ENCODE measurements around the gene PALMD.
A peak's percentile ranks its signal among the peaks of the same experiment; 100 is the strongest.

Gene PALMD

GRCh38 chr1:99645699-99646531, at the start of gene PALMD:
Gene PALMD, plus strand, starts transcription at chr1:99646113. Its CDS starts 205 bp downstream, at chr1:99646318.
- Histone ChIP-seq H2AFZ (ENCODE audit: low read length, unreplicated experiment) (peak within 1 kb of the TSS; percentile 44), H3K4me1 (ENCODE audit: control insufficient read depth, insufficient read depth, low read length, unreplicated experiment) (peaks cover 29% of the 10 kb centered on the region), H3K27me3 (ENCODE audit: insufficient read depth, low read length) (no peaks in the 10 kb centered on the region), H3K79me2 (ENCODE audit: control insufficient read depth, insufficient read depth, low read length, unreplicated experiment) (no peaks in the 10 kb centered on the region), H3K4me3 (ENCODE audit: low read depth, low read length) (peak within 1 kb of the TSS; percentile 31), H3K27ac (ENCODE audit: low read depth, low read length) (no peak within 1 kb of the TSS), H3K36me3 (ENCODE audit: insufficient read depth, low read length) (no peaks in the 10 kb centered on the region)

- H2AFZ ChIP-seq (ENCODE audit: low read length, unreplicated experiment): peak overlapping the region; percentile 55
- peak overlapping the region; percentile 87 for H3K27ac ChIP-seq (ENCODE audit: low read depth, low read length)
- peaks cover 35% of the 10 kb centered on the region for H3K4me1 ChIP-seq (ENCODE audit: control insufficient read depth, insufficient read depth, low read length, unreplicated experiment)
Measured at GRCh38 chr1:99598738-99599411, 47.0 kb upstream of the PALMD start.

GRCh38 chr1:99599678-99600175, 46.2 kb upstream of the PALMD start:
- Histone ChIP-seq H3K4me1 (ENCODE audit: control insufficient read depth, insufficient read depth, low read length, unreplicated experiment) (peaks cover 34% of the 10 kb centered on the region), H3K27me3 (ENCODE audit: insufficient read depth, low read length) (no peaks in the 10 kb centered on the region), H2AFZ (ENCODE audit: low read length, unreplicated experiment) (peak overlapping the region; percentile 70), H3K27ac (ENCODE audit: low read depth, low read length) (peak overlapping the region; percentile 87), H3K79me2 (ENCODE audit: control insufficient read depth, insufficient read depth, low read length, unreplicated experiment) (no peaks in the 10 kb centered on the region), H3K4me3 (ENCODE audit: low read depth, low read length) (no peak overlapping the region; the same call in 1 of the 2 replicates), H3K36me3 (ENCODE audit: insufficient read depth, low read length) (no peaks in the 10 kb centered on the region)

More at GRCh38 chr1:99598738-99599411, 47.0 kb upstream of the PALMD start:
- H3K4me3 ChIP-seq (ENCODE audit: low read depth, low read length): no peak overlapping the region
- no peaks in the 10 kb centered on the region for H3K36me3 ChIP-seq (ENCODE audit: insufficient read depth, low read length)
- no peaks in the 10 kb centered on the region for H3K27me3 ChIP-seq (ENCODE audit: insufficient read depth, low read length)
- H3K79me2 ChIP-seq (ENCODE audit: control insufficient read depth, insufficient read depth, low read length, unreplicated experiment): no peaks in the 10 kb centered on the region

GRCh38 chr1:99600782-99601181, 45.1 kb upstream of the PALMD start:
- H3K79me2 ChIP-seq (ENCODE audit: control insufficient read depth, insufficient read depth, low read length, unreplicated experiment): no peaks in the 10 kb centered on the region
- no peaks in the 10 kb centered on the region for H3K27me3 ChIP-seq (ENCODE audit: insufficient read depth, low read length)
- H3K4me3 ChIP-seq (ENCODE audit: low read depth, low read length): no peak overlapping the region
- peaks cover 34% of the 10 kb centered on the region for H3K4me1 ChIP-seq (ENCODE audit: control insufficient read depth, insufficient read depth, low read length, unreplicated experiment)
- peak overlapping the region; percentile 87; the same call in 1 of the 2 replicates for H3K27ac ChIP-seq (ENCODE audit: low read depth, low read length)
- peak overlapping the region; percentile 22 for H2AFZ ChIP-seq (ENCODE audit: low read length, unreplicated experiment)
- no peaks in the 10 kb centered on the region for H3K36me3 ChIP-seq (ENCODE audit: insufficient read depth, low read length)

- H3K4me1 ChIP-seq (ENCODE audit: control insufficient read depth, insufficient read depth, low read length, unreplicated experiment): peaks cover 34% of the 10 kb centered on the region
- H3K4me3 ChIP-seq (ENCODE audit: low read depth, low read length): no peak overlapping the region
- no peak overlapping the region for H3K27ac ChIP-seq (ENCODE audit: low read depth, low read length)
- no peaks in the 10 kb centered on the region for H3K27me3 ChIP-seq (ENCODE audit: insufficient read depth, low read length)
- peak overlapping the region; percentile 4 for H2AFZ ChIP-seq (ENCODE audit: low read length, unreplicated experiment)
- no peaks in the 10 kb centered on the region for H3K36me3 ChIP-seq (ENCODE audit: insufficient read depth, low read length)
- no peaks in the 10 kb centered on the region for H3K79me2 ChIP-seq (ENCODE audit: control insufficient read depth, insufficient read depth, low read length, unreplicated experiment)
Measured at GRCh38 chr1:99601208-99601607, 44.7 kb upstream of the PALMD start.

GRCh38 chr1:99601709-99602403, 44.1 kb upstream of the PALMD start:
- peak overlapping the region; percentile 4 for H2AFZ ChIP-seq (ENCODE audit: low read length, unreplicated experiment)
- H3K36me3 ChIP-seq (ENCODE audit: insufficient read depth, low read length): no peaks in the 10 kb centered on the region

GRCh38 chr1:99602404-99602969, 43.4 kb upstream of the PALMD start:
- H3K27me3 ChIP-seq (ENCODE audit: insufficient read depth, low read length): no peaks in the 10 kb centered on the region
- peaks cover 34% of the 10 kb centered on the region for H3K4me1 ChIP-seq (ENCODE audit: control insufficient read depth, insufficient read depth, low read length, unreplicated experiment)
- no peak overlapping the region for H3K27ac ChIP-seq (ENCODE audit: low read depth, low read length)
- no peaks in the 10 kb centered on the region for H3K79me2 ChIP-seq (ENCODE audit: control insufficient read depth, insufficient read depth, low read length, unreplicated experiment)
- H3K36me3 ChIP-seq (ENCODE audit: insufficient read depth, low read length): no peaks in the 10 kb centered on the region
- H2AFZ ChIP-seq (ENCODE audit: low read length, unreplicated experiment): no peak overlapping the region
- no peak overlapping the region for H3K4me3 ChIP-seq (ENCODE audit: low read depth, low read length)

More at GRCh38 chr1:99601709-99602403, 44.1 kb upstream of the PALMD start:
- Histone ChIP-seq H3K4me1 (ENCODE audit: control insufficient read depth, insufficient read depth, low read length, unreplicated experiment) (peaks cover 34% of the 10 kb centered on the region), H3K4me3 (ENCODE audit: low read depth, low read length) (no peak overlapping the region), H3K27me3 (ENCODE audit: insufficient read depth, low read length) (no peaks in the 10 kb centered on the region), H3K27ac (ENCODE audit: low read depth, low read length) (no peak overlapping the region), H3K79me2 (ENCODE audit: control insufficient read depth, insufficient read depth, low read length, unreplicated experiment) (no peaks in the 10 kb centered on the region)

GRCh38 chr1:99603699-99604560, 42.0 kb upstream of the PALMD start:
- peak overlapping the region; percentile 81 for H2AFZ ChIP-seq (ENCODE audit: low read length, unreplicated experiment)
- H3K27ac ChIP-seq (ENCODE audit: low read depth, low read length): peak overlapping the region; percentile 56
- H3K79me2 ChIP-seq (ENCODE audit: control insufficient read depth, insufficient read depth, low read length, unreplicated experiment): no peaks in the 10 kb centered on the region
- H3K4me3 ChIP-seq (ENCODE audit: low read depth, low read length): peak overlapping the region; percentile 64
- no peaks in the 10 kb centered on the region for H3K36me3 ChIP-seq (ENCODE audit: insufficient read depth, low read length)
- H3K27me3 ChIP-seq (ENCODE audit: insufficient read depth, low read length): no peaks in the 10 kb centered on the region
- H3K4me1 ChIP-seq (ENCODE audit: control insufficient read depth, insufficient read depth, low read length, unreplicated experiment): peaks cover 28% of the 10 kb centered on the region

- Histone ChIP-seq H3K79me2 (ENCODE audit: control insufficient read depth, insufficient read depth, low read length, unreplicated experiment) (no peaks in the 10 kb centered on the region), H3K4me1 (ENCODE audit: control insufficient read depth, insufficient read depth, low read length, unreplicated experiment) (peaks cover 9% of the 10 kb centered on the region), H3K27ac (ENCODE audit: low read depth, low read length) (no peak overlapping the region), H3K36me3 (ENCODE audit: insufficient read depth, low read length) (no peaks in the 10 kb centered on the region), H3K4me3 (ENCODE audit: low read depth, low read length) (no peak overlapping the region), H2AFZ (ENCODE audit: low read length, unreplicated experiment) (no peak overlapping the region), H3K27me3 (ENCODE audit: insufficient read depth, low read length) (no peaks in the 10 kb centered on the region)
Measured at GRCh38 chr1:99606306-99606705, 39.6 kb upstream of the PALMD start.

Data from ACC112 (cell line).